HCT116 (cell line): Measurements from ENCODE around the gene ISX. TPM values are rescaled to one million over a fixed set of nuclear protein-coding genes. Genes with fewer than 3 reads are reported as not detected.
"Not testable (repeated sequence)": the region's sequence is repeated elsewhere in the genome, so short reads cannot be mapped to it uniquely, and the experiment has no call there.

Source experiments
- ATAC-seq: fragments of 200-7000 bp; cut with Tn5 transposase; 2 replicates; pipeline ENCODE4 v1.9.1; 2020; ENCODE audit warnings: mild to moderate bottlenecking, moderate library complexity
- BruUV-seq: library from RNA; stranded (reverse); fragments of 400-500 nt; replicated peaks from 2 replicates; lab custom pipeline; 2021; lab: Mats Ljungman, UMichigan
- CTCF ChIA-PET: fragments of 300-600 bp; sonication (Branson Sonifier 250); formaldehyde crosslinking; loops from one replicate; lab custom pipeline; 2021; ENCODE audit warnings: antibody characterized with exemption; lab: Charles Lee
- POLR2A ChIA-PET: fragments of 300-600, 350-600 bp; sonication (Branson Sonifier 250); formaldehyde crosslinking; loops from one replicate; lab custom pipeline; 2021; ENCODE audit warnings: antibody characterized with exemption; lab: Charles Lee
- RAD21 ChIA-PET, 2 experiments: fragments of 300-600 bp; sonication (Branson Sonifier 250); formaldehyde crosslinking; loops; one replicate each; lab custom pipeline; 2023; ENCODE audit warnings: low total read pairs in 2 of 2; ENCODE audit not compliant: uncharacterized antibody in 2 of 2, unreplicated experiment in 2 of 2, low non-redundant PET in 1 of 2; lab: Charles Lee
- DNase-seq: peaks from one replicate; pipeline ENCODE4 v3.0.0-alpha.2; 2010; ENCODE audit warnings: low read depth, low spot score
- H2AFZ ChIP-seq: fragments of 200-600 bp; shearing (Covaris generic), sonication (generic); 2 replicates; pipeline ENCODE4 v1.6.1; 2017; ENCODE audit warnings: low read depth, mixed run types, mixed read lengths, antibody characterized with exemption, low read length; ENCODE audit not compliant: poor library complexity, severe bottlenecking
- H3K27ac ChIP-seq: 2 replicates; pipeline ENCODE4 v1.5.1; 2012; ENCODE audit warnings: low read depth, low read length
- H3K27me3 ChIP-seq: fragments of 200-600 bp; sonication (generic); 2 replicates; pipeline ENCODE4 v1.6.1; 2016; ENCODE audit warnings: mixed run types, low read length, mixed read lengths; ENCODE audit not compliant: insufficient read depth
- H3K36me3 ChIP-seq, 2 experiments: fragments of 200-500 bp in 1 of 2; fragments of 200-600 bp in 1 of 2; sonication (Bioruptor generic) in 1 of 2; sonication (generic) in 1 of 2; 2 replicates each; pipeline versions ENCODE4 v1.5.1 to v1.6.1; 2014 to 2016; ENCODE audit warnings: low read length in 2 of 2, inconsistent platforms in 1 of 2, mixed read lengths in 1 of 2, mixed run types in 1 of 2; ENCODE audit not compliant: insufficient read depth in 2 of 2, control insufficient read depth in 1 of 2
- H3K4me1 ChIP-seq, 2 experiments: fragments of 200-600 bp in 1 of 2; sonication (generic) in 1 of 2; 2 replicates each; pipeline versions ENCODE4 v1.5.1 to v1.6.1; 2012 to 2017; ENCODE audit warnings: low read length in 2 of 2, inconsistent platforms in 1 of 2, mild to moderate bottlenecking in 1 of 2, mixed read lengths in 1 of 2, mixed run types in 1 of 2, moderate library complexity in 1 of 2; ENCODE audit not compliant: insufficient read depth in 2 of 2, control insufficient read depth in 1 of 2
- H3K4me2 ChIP-seq: fragments of 200-600 bp; sonication (generic); 2 replicates; pipeline ENCODE4 v1.6.1; 2017; ENCODE audit warnings: mixed run types, low read length, mixed read lengths
- H3K4me3 ChIP-seq, 2 experiments: fragments of 200-600 bp in 1 of 2; sonication (generic) in 1 of 2; replicated peaks in 1 of 2; 2 replicates each; pipeline ENCODE4 v1.5.1; 2011 to 2016; ENCODE audit warnings: low read length in 2 of 2, control low read depth in 1 of 2, low read depth in 1 of 2, mild to moderate bottlenecking in 1 of 2, mixed read lengths in 1 of 2, mixed run types in 1 of 2
- H3K79me2 ChIP-seq: fragments of 200-600 bp; sonication (generic); 2 replicates; pipeline ENCODE4 v1.6.1; 2017; ENCODE audit warnings: mild to moderate bottlenecking, mixed run types, low read length, moderate library complexity, mixed read lengths; ENCODE audit not compliant: insufficient read depth
- H3K9ac ChIP-seq: fragments of 200-600 bp; sonication (generic); 2 replicates; pipeline ENCODE4 v1.6.1; 2016; ENCODE audit warnings: low read length, mixed read lengths
- H3K9me2 ChIP-seq: fragments of 200-600 bp; sonication (generic), shearing (Covaris generic); 2 replicates; pipeline ENCODE4 v1.6.1; 2017; ENCODE audit warnings: mixed run types, mild to moderate bottlenecking, moderate library complexity; ENCODE audit not compliant: insufficient read depth
- H3K9me3 ChIP-seq, 2 experiments: fragments of 200-500 bp in 1 of 2; fragments of 200-600 bp in 1 of 2; sonication (Bioruptor generic) in 1 of 2; sonication (generic) in 1 of 2; 2 replicates each; pipeline ENCODE4 v1.6.1; 2014 to 2017; ENCODE audit warnings: low read length in 2 of 2, mixed read lengths in 2 of 2, inconsistent platforms in 1 of 2, low read depth in 1 of 2, mild to moderate bottlenecking in 1 of 2, mixed run types in 1 of 2, moderate library complexity in 1 of 2; ENCODE audit not compliant: control insufficient read depth in 1 of 2, insufficient read depth in 1 of 2
- H4K20me1 ChIP-seq: fragments of 200-600 bp; sonication (generic), shearing (Covaris generic); 2 replicates; pipeline ENCODE4 v1.6.1; 2017; ENCODE audit warnings: mixed run types, mild to moderate bottlenecking, moderate library complexity; ENCODE audit not compliant: insufficient read depth
- CBX3 ChIP-seq: IDR thresholded peaks from 2 replicates; pipeline ENCODE4 v1.6.1; 2012; ENCODE audit warnings: low read depth
- CEBPB ChIP-seq: IDR thresholded peaks from 2 replicates; pipeline ENCODE4 v1.6.1; 2012; ENCODE audit warnings: low read depth
- EGR1 ChIP-seq: IDR thresholded peaks from 2 replicates; pipeline ENCODE4 v1.6.1; 2012; ENCODE audit warnings: low read depth
- POLR2A ChIP-seq: IDR thresholded peaks from 2 replicates; pipeline ENCODE4 v1.7.0; 2011; ENCODE audit warnings: borderline replicate concordance; ENCODE audit not compliant: insufficient read depth, insufficient read length; ENCODE audit errors: extremely low read depth
- POLR2AphosphoS5 ChIP-seq: IDR thresholded peaks from 2 replicates; pipeline ENCODE4 v1.6.1; 2011; ENCODE audit warnings: mild to moderate bottlenecking, low read depth, low read length, moderate library complexity
- RAD21 ChIP-seq: IDR thresholded peaks from 2 replicates; pipeline ENCODE4 v1.6.1; 2012; ENCODE audit warnings: low read depth, mild to moderate bottlenecking
- YY1 ChIP-seq: IDR thresholded peaks from 2 replicates; pipeline ENCODE4 v1.6.1; 2011; ENCODE audit warnings: low read length, low read depth, moderate library complexity, mild to moderate bottlenecking; ENCODE audit not compliant: insufficient replicate concordance; ENCODE audit errors: extremely low read depth
- ZFX ChIP-seq: fragments of 450-650 bp; IDR thresholded peaks from 2 replicates; pipeline ENCODE4 v1.6.1; 2017
- intact Hi-C: fragments of 100-400 bp; cut with micrococcal nuclease; formaldehyde crosslinking; loops from 2 replicates; pipeline ENCODE4 v1.10.0; 2022
- total RNA-seq: library from RNA; stranded (reverse); gene quantifications from one replicate; pipeline ENCODE4 v1.2.1, GENCODE V29; 2021; ENCODE audit not compliant: unreplicated experiment
- TF ChIP-seq, protein P1 (sequence below), 3 experiments: fragments of 200-600 bp in 1 of 3; sonication (generic) in 1 of 3; IDR thresholded peaks in 2 of 3; conservative IDR thresholded peaks in 1 of 3; 2 replicates each; pipeline ENCODE4 v1.5.1; 2012 to 2017; ENCODE audit warnings: low read depth in 2 of 3, low read length in 2 of 3, antibody characterized with exemption in 1 of 3, borderline replicate concordance in 1 of 3, control low read depth in 1 of 3, mild to moderate bottlenecking in 1 of 3, mixed read lengths in 1 of 3, mixed run types in 1 of 3, moderate library complexity in 1 of 3; ENCODE audit not compliant: insufficient read depth in 1 of 3
- TF ChIP-seq, protein P2 (sequence below): IDR thresholded peaks from 2 replicates; pipeline ENCODE4 v1.6.1; 2012

ISX gene
- total RNA-seq, 1 experiment from 2014 or later, result not detected

DNA sequence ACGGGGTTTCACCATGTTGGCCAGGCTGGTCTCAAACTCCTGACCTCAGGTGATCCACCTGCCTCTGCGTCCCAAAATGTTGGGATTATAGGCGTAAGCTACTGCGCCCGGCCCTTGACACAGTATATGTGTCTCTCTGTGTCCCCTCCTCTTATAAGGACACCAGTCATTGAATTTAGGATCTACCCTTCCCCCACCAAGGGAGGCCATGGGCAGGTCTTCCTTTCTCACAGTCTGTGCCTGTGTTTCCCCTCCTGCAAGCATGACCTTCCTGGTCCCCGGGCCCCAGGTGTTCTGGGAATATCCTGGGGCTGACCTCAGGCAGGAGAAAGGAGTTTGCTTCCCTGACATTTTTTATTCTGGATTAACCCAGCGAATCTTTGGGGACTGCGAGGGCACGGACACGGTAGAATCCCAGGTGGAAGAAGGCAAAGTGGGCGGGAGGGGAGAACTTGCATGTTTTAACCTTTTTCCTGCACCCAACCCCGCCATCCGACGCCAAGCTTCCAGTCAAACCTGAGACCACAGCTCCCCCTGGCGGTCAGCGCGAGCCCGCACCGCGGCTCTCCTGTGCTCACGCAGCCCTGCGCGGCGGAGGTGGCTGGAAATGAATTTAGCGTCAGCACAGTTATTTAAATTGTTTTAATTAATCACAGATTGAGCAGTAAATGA, 42.1 kb upstream of the ISX start:
- Histone ChIP-seq H2AFZ (no peak overlapping the region), H3K4me2 (peak overlapping the region; percentile 21; the same call in 1 of the 2 replicates), H3K9me2 (no peaks in the 10 kb centered on the region), H3K36me3 (no peaks in the 10 kb centered on the region), H3K9ac (no peak overlapping the region)
- peak; percentile 96 for ATAC-seq
- TF ChIP-seq RAD21, result peak; percentile 73
- no peak for TF ChIP-seq CBX3
- TF ChIP-seq, protein P1, sequence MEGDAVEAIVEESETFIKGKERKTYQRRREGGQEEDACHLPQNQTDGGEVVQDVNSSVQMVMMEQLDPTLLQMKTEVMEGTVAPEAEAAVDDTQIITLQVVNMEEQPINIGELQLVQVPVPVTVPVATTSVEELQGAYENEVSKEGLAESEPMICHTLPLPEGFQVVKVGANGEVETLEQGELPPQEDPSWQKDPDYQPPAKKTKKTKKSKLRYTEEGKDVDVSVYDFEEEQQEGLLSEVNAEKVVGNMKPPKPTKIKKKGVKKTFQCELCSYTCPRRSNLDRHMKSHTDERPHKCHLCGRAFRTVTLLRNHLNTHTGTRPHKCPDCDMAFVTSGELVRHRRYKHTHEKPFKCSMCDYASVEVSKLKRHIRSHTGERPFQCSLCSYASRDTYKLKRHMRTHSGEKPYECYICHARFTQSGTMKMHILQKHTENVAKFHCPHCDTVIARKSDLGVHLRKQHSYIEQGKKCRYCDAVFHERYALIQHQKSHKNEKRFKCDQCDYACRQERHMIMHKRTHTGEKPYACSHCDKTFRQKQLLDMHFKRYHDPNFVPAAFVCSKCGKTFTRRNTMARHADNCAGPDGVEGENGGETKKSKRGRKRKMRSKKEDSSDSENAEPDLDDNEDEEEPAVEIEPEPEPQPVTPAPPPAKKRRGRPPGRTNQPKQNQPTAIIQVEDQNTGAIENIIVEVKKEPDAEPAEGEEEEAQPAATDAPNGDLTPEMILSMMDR (IDR thresholded peaks at IDR 0.05 in 2 of 3, conservative IDR thresholded peaks at IDR 0.05 in 1 of 3; ENCODE audit: borderline replicate concordance in 1 of 3, insufficient read depth in 1 of 3, low read depth in 2 of 3, low read length in 2 of 3), result peak; percentile 30 to 98 (median 97); a peak in 5 of 6 replicates
- TF ChIP-seq, all 23 proteins: peak for 2
- CTCF ChIA-PET, result interaction anchor here (0.7 to 1.7 kb wide), 9 partner anchors 8 to 208 kb away, joined by 3 to 6 read pairs (median 4); no protein-coding TSS in a partner anchor
- Histone ChIP-seq H3K4me1 (no peaks in the 10 kb centered on the region), H3K9me3 (no peaks in the 10 kb centered on the region), H3K79me2 (no peaks in the 10 kb centered on the region), H4K20me1 (no peaks in the 10 kb centered on the region), H3K27ac (no peak overlapping the region), H3K4me3 (no peak overlapping the region), H3K27me3 (no peaks in the 10 kb centered on the region)
- RAD21 ChIA-PET, result interaction anchor here in 1 of 2 experiments (0.6 kb wide), 1 partner anchor 127 kb away, joined by 3 read pairs; no protein-coding TSS in a partner anchor
- BruUV-seq, result no TSS peak
- DNase-seq, result peak; percentile 28
- POLR2A ChIA-PET, result no interaction called here
- intact Hi-C loops, result loop anchor here (5.0 to 10.0 kb wide), 4 partner anchors 609 to 1722 kb away; partner anchors contain the start of gene LARGE1

DNA sequence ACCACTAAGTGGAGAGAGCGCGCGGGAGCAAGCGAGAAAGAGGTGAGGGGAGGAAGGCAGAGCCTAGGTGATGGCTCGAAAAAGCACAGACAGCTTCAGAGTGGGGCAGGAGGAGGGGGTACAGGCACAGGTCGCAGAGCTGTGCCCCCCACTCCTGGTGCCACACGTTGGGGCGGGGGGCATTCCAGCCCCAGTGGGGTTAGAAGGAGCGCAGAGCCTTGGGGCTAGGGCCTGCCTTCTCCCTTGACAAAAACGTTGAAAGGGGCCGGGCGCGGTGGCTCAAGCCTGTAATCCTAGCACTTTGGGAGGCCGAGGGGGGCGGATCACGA, 41.6 kb upstream of the ISX start:
- ATAC-seq (peak; percentile 61), DNase-seq (no peak)
- peak overlapping the region; percentile 21; the same call in 1 of the 2 replicates for H3K4me2 ChIP-seq
- RAD21 ChIA-PET, result interaction anchor here in 1 of 2 experiments (0.6 kb wide), 1 partner anchor 126 kb away, joined by 3 read pairs; no protein-coding TSS in a partner anchor
- intact Hi-C loops, result loop anchor here (5.0 to 10.0 kb wide), 4 partner anchors 610 to 1722 kb away; partner anchors contain the start of gene LARGE1
- no peaks in the 10 kb centered on the region for H3K79me2 ChIP-seq
- H3K27ac ChIP-seq, result no peak overlapping the region
- no peak overlapping the region for H3K4me3 ChIP-seq
- H2AFZ ChIP-seq, result no peak overlapping the region
- H3K9me2 ChIP-seq, result no peaks in the 10 kb centered on the region
- H3K4me1 ChIP-seq, result no peaks in the 10 kb centered on the region
- no peaks in the 10 kb centered on the region for H3K9me3 ChIP-seq
- TF ChIP-seq POLR2AphosphoS5 (no peak), CEBPB (no peak), ZFX (no peak), CBX3 (no peak), YY1 (no peak), POLR2A (no peak), EGR1 (no peak)
- TF ChIP-seq, protein P2, sequence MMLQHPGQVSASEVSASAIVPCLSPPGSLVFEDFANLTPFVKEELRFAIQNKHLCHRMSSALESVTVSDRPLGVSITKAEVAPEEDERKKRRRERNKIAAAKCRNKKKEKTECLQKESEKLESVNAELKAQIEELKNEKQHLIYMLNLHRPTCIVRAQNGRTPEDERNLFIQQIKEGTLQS, result no peak
- POLR2A ChIA-PET, result no interaction called here
- CTCF ChIA-PET, result interaction anchor here (0.7 to 1.7 kb wide), 8 partner anchors 8 to 207 kb away, joined by 3 to 6 read pairs (median 4); no protein-coding TSS in a partner anchor
- H3K9ac ChIP-seq, result no peak overlapping the region
- no peaks in the 10 kb centered on the region for H4K20me1 ChIP-seq
- no peaks in the 10 kb centered on the region for H3K36me3 ChIP-seq
- BruUV-seq, result no TSS peak
- H3K27me3 ChIP-seq, result no peaks in the 10 kb centered on the region

DNA sequence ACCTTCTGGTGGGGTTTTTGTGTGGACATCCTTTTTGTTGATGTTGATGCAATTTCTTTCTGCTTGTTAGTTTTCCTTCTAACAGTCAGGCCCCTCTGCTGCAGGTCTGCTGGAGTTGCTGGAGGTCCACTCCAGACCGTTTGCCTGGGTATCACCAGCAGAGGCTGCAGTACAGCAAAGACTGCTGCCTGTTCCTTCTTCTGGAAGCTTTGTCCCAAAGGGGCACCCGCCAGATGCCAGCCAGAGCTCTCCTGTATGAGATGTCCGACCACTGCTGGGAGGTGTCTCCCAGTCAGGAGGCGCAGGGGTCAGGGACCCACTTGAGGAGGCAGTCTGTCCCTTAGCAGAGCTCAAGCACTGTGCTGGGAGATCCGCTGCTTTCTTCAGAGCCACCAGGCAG, 35.8 kb upstream of the ISX start:
- H3K9me2 ChIP-seq, intact Hi-C loops, RAD21 ChIA-PET, H3K36me3 ChIP-seq, H4K20me1 ChIP-seq, ATAC-seq, H3K4me3 ChIP-seq, H3K27ac ChIP-seq, BruUV-seq, POLR2A ChIA-PET, H3K9me3 ChIP-seq, CTCF ChIA-PET, DNase-seq, H3K27me3 ChIP-seq, H2AFZ ChIP-seq, H3K4me1 ChIP-seq, H3K79me2 ChIP-seq, H3K4me2 ChIP-seq, H3K9ac ChIP-seq: not testable (repeated sequence)
